Cardiac atrium fibroblast (primary cell): ENCODE measurements around the gene ZIM2. TPM values are rescaled to one million over a fixed set of nuclear protein-coding genes. Genes with fewer than 3 reads are reported as not detected.

Experiments
- total RNA-seq: library from RNA; depleted of rRNA; stranded (reverse); fragments of >200 nt; gene quantifications from 2 replicates; pipeline ENCODE4 v1.2.3, GENCODE V29; 2015

The ZIM2 gene
- total RNA-seq: not detected in 2 replicates

GRCh38 chr19:56840451-56841192, at the start of gene ZIM2, which contains the start of gene PEG3:
Gene ZIM2, minus strand, starts transcription at chr19:56840726. Its CDS starts 16,449 bp downstream, at chr19:56824277.
Gene PEG3, minus strand, starts transcription at chr19:56840726. Its CDS starts 16,071 bp downstream, at chr19:56824655.

Other genes starting within 250 kb of the ZIM2 start
- 4.0 and 9.4 TPM in 2 replicates for gene ZNF71, start 245.4 kb downstream of the ZIM2 start, total RNA-seq
- gene SMIM17, start 197.6 kb downstream of the ZIM2 start, total RNA-seq: not detected in 2 replicates
- 0.49 and 0.54 TPM in 2 replicates for gene ZNF835, start 169.0 kb downstream of the ZIM2 start, total RNA-seq
- gene PEG3, start within 50 bp of the ZIM2 start, total RNA-seq: 2.4 and 2.9 TPM in 2 replicates